Stimulated activated CD4-positive, alpha-beta T cell treated with anti-CD3 and anti-CD28 coated beads, Interleukin-4, amount 100 ng/mL, for 24 hours (primary cell): ENCODE measurements around the gene F9.
"Not testable (repeated sequence)": the region's sequence is repeated elsewhere in the genome, so short reads cannot be mapped to it uniquely, and the experiment has no call there.

Experiments
- DNase-seq: peaks from one replicate; pipeline ENCODE4 v3.0.0-alpha.2; 2020

The F9 gene

GRCh38 chrX:139530550-139530949 lies at the start of gene F9:
Gene F9, plus strand, starts transcription at chrX:139530739. Its CDS starts 26 bp downstream, at chrX:139530765.
- DNase-seq: no peak

- no peak for DNase-seq
Observed at GRCh38 chrX:139483699-139484098, 46.8 kb upstream of the F9 start.

DNA sequence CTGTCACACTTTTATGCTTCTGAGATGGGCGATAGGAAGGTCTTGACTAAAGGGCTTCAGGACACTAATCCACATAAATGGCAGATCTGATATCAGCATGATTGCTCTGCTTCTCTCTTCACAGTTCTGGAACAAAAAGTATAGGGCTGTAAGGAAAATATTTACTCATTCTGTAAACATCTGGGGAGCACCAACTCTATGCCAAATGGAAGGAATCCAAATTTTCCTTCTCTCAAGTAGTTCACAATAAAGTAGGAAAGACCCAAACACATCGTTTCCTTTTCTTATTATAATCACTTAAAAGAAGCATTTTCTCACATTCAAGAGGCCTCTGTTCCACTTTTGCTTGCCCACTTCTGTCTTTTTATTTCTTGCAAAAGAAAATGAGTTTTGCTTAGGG lies 45.9 kb upstream of the F9 start:
- no peak for DNase-seq

- no peak for DNase-seq
Observed at GRCh38 chrX:139495324-139495723, 35.2 kb upstream of the F9 start.

DNA sequence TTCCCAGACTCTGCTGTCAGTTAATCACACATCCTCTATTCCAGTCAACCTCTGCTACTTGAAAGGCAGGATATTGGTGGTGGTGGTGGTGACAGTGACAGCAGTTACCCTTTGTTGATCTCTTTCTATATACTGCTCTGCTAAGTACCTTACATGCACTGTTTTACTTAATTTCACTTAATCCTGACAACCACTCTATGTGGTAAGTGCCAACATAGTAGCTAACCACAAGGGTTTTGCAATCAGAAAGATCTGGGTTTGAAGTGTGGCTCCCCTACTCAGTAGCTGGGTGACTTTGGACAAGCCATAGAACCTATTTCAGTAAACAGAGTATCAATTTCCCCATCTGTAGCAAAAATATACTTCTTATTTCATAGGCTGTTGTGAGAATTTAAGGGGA lies 24.2 kb upstream of the F9 start:
- DNase-seq: no peak

DNA sequence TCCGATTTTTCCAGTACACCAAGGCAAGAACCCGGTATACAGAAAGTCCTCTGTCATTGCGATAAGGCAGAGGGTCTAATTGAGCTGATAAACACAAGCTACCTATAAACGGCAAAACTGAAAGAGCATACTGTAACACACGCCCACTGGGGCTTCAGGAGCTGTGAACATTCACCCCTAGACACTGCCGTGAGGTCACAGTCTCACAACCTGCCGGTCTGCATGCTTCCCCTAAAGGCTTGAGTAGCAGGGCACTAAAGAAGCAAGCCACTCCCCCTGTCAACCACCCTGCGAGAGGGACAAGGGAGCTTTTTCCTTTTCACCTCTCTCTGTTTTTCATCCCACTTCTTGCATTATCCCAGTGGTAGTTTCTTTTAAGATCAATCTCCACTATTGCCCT lies 22.4 kb upstream of the F9 start:
- no peak for DNase-seq

DNA sequence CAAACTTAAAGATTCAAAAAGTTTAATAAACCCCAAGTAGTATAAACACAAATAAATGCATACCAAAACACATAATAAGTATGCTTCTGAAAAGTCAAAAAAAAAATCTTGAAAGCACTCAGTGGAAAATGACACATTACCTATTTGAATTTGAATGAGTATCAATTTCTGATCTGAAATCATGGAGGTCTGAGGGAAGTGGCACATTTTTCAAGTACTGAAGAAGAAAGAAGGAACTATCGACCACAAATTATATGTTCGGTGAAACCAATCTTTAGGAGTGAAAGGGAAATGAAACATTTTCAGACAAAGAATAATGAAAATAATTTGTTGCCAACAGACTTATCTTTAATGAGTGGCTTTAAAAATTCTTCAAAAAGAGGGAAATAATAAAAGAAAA lies 12.1 kb upstream of the F9 start:
- no peak for DNase-seq

GRCh38 chrX:139528829-139529228 lies 1.7 kb upstream of the F9 start:
- DNase-seq: not testable (repeated sequence)

DNA sequence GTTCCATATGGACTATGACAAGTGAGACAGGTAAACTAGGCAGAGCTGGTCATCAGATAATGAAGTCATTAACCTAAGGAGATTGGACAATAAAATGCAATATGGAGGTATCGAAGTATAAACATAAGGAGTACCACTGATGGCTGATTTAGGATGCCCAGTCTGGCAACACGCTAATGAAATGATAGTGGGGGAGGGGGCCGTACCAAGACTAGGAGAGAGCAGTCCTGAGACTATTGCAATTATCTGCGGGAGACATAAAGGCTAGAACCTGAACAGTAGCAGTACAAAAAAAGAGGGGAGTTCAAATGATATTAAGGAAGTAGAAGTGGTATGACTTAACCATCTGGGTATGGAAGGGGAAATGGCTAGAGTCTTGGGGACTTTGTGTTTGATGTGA lies 2.3 kb downstream of the F9 start:
- DNase-seq: no peak

DNA sequence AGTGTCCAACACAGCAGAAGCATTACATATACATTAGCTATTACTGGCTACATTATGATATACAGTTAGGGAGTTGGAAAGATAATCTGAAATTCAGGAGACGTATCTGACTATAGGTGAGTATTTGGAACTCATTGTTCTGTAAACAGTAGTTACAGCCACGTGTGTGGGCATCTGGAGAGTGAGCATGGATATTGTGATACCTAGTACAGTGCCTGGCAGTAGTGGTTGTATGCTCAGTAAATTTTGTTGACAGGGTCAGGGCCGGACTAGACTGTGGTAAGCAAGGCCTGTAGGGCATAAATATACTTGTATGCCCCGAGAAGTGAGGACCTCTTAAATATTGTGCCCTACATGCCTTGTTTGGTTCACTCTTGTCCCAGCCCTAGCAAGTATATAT lies 2.9 kb downstream of the F9 start:
- DNase-seq: no peak

DNA sequence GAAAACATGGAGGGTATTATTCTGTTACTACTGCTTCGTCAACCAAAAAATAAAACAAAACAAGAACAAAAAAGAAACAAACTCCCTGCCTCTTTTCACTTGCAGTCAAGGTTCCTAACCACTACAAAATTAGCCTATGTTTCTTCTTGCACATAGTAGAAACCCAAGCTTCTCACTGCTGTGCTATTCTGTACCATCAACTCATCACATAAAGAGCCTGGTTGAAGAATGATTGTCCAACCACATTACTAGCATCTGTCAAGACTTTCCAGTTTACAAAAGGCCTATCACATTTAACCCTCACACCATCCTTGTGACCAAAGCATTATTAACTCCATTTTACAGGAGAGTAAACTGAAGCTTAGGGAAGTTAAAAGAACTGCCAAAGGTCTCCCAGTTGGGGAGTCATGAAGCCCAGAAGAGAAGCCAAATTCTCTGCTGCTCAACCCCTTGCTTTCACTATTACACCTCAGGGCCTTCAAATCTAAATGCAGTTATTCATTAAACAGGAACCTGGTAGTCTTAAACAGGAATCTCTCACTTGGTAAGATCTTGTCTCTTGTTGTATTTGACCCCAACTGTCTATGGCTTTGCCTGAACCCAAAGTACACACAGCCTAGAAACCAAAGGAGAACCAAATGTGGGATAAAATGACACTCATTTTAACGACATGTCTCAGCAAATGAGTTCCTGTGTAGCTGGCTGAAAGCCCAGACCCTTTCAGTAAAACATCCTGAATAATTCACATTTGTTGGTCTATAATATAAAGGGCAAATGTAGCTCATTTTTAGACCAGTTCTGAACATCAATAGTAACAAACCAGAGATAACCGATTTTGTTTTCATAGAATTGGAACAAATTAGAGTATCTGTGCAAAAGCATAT lies 8.6 kb downstream of the F9 start:
- no peak for DNase-seq

DNA sequence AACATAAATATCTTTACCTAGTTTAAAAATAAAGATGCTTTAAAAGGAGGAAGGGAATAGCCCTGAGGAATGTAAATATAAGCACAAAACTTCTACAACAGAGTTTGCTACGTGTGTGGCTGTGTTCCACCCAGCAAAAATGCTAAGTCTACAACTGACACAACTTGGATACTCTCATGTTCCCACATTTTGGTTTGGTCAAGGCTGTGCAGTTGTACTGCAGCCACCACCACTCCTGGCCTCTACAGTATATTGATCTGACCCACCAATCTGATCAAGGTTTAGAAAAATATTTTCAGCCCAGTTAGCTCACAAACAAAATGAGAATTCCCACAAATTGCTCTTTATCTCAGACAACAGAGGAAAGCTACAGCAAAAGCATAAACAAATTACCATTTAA lies 12.1 kb downstream of the F9 start:
- no peak for DNase-seq

DNA sequence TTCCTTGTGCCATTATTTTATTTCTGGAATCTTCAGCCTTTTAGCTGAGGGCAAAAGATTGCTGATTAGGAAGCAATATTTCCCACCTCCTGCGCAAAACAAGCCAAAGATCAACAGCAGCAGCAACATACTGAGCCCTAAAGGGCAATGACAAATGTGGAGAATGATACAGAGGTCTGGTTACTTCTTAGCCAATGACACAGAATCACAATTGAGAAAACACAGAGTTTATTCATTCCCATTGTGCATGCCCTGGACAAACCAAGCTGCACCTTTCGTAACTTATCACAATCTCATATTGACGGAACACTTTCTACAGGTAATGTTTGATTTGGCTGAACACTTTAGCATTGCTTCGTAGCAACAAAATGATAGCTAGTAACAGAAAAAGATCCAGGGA lies 13.4 kb downstream of the F9 start:
- no peak for DNase-seq

- DNase-seq: no peak
Observed at GRCh38 chrX:139544591-139544990, 14.1 kb downstream of the F9 start.

- DNase-seq: no peak
Observed at GRCh38 chrX:139554376-139554775, 23.8 kb downstream of the F9 start.

DNA sequence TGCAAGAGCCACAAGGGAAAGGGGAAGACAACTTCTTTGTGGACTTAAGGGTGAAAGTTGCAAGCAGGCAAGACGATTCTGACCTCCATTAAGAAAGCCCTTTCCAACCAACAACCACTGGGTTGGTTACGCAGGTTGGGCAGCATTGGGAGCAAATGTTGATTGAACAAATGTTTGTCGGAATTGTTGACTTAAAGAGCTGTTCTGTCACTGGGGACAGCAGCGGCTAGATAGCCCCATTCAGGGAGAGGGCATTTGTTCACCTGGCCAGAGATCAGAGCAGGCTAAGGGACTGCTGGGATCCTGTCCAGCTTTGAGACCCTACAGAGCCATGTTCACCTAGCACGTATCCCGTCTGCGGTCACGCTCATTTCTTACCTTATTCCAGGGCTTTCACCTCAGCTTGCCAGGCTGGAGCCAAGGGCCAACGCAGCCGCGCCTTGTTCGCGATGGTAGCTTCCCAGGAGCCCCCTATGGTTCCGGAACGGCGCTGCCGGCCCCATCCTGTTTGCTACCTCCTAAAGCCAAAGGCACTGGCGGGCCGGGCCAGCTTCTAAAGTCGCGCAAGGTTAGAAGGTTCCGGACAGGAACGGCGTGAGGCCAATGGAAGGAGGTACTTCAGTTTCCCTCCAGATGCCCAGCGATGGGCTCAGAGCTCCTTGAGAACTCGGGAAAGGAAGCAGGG lies 24.6 kb downstream of the F9 start:
- DNase-seq: no peak

DNA sequence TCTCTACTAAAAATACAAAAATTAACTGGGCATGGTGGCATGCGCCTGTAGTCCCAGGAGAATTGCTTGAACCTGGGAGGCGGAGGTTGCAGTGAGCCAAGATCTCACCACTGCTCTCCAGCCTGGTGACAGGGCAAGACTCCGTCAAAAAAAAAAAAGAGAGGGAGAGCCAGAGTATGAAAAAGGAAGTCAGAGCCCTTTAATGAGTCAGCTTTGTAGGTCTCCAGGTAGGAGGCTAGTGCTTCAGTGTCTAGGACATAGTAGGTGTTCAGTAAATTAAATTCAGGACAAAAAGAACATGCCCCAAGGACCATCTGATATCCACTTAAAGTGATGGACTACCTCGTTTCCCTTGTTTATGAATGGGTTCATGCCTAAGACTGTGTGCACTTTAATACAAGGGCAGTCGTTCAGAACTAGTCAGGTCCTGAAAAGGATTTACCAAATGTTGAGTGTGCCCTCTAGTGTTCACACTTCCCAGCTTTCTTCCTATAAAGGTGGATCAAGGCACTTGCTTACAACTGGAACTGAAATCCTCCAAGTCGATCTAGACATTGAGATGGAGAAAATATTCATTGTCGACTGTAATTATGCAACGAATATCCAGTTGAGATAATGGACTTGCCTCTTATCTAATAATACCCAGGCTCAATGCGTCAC lies 29.0 kb downstream of the F9 start:
- peak; percentile 4 for DNase-seq

DNA sequence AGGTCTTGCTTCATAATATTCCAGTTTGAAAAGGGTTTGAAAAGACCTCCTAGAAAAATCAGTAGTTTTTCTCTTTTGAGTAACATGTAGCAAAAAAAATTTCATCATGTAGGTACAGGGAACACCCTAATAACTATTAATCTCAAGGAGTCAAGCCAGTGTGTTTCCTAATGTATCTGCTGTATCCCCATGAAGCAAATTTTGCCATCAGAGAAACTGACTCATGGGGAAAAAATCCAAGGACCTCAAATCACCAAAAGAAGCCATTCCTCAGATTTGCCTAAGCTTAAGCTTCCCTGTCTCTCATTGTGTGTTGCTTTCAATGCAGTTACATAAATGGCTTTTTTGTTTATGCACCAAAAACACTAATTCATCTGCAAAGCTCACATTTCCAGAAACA lies 29.7 kb downstream of the F9 start:
- no peak for DNase-seq

DNA sequence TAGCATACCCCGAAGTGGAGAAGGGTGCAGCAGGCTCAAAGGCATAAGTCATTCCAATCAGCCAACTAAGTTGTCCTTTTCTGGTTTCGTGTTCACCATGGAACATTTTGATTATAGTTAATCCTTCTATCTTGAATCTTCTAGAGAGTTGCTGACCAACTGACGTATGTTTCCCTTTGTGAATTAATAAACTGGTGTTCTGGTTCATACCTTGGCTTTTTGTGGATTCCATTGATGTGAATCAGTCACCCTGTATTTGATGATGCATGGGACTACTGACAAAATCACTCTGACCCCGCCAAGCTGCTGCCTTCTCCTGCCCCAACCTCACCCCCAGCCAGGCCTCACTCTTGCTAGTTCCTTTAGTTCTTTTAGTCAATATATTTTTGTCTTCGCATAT lies 32.7 kb downstream of the F9 start:
- no peak for DNase-seq

DNA sequence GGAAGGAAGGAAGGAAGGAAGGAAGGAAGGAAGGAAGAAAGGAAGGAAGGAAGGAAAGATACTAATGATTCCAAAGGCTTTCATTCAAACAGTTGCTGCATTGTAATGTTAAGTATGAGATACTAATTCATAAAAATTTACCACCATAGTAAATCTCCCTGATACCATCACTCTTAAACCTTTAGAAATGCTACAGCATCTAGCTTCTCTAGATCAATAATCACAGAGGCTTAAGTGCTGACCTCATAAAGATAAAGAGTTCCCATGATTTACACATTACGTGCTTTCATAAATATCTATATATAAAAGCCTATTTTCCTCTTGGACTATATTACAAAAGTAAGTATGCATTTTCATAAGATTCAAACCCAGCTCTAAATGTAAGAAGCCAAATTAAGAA lies 36.4 kb downstream of the F9 start:
- no peak for DNase-seq

GRCh38 chrX:139581068-139581467 lies 50.5 kb downstream of the F9 start:
- DNase-seq: no peak

- no peak for DNase-seq
Observed at GRCh38 chrX:139585613-139586012, 55.1 kb downstream of the F9 start.

GRCh38 chrX:139596068-139596467 lies 65.5 kb downstream of the F9 start:
- no peak for DNase-seq

DNA sequence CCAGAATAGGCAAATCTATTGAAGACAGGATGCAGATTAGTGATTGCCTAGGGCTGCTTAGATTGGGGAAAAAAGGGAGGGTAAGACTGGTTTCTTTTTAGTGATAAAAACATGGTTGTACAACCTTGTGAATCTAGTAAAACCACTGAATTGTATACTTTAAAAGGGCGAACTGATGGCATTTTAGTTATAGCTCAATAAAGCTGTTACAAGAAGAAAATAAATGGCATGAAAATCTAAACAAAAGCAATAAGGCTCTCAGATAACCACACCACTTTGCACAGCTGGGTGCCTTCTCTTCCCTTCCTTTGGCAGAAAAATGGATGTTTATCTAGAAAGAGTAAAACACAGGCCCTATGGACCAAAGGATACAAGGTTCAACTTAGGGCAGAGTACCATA lies 69.6 kb downstream of the F9 start:
- DNase-seq: no peak
